ENCODE measurements around the gene ZNF70. TPM values are rescaled to one million over a fixed set of nuclear protein-coding genes. Genes with fewer than 3 reads are reported as not detected.

Gene ZNF70
- total and polyA plus RNA-seq, 10 of the 15 experiments (the other 5 are each of a cell fraction or from before 2014, with no cell fraction given): 0.15 to 2.3 (median 0.85) TPM

- intact Hi-C loops (cut with micrococcal nuclease; ENCODE audit: unreplicated experiment): no loop called here
Measured at GRCh38 chr22:23720855-23721254, 30.1 kb downstream of the ZNF70 start.

DNA sequence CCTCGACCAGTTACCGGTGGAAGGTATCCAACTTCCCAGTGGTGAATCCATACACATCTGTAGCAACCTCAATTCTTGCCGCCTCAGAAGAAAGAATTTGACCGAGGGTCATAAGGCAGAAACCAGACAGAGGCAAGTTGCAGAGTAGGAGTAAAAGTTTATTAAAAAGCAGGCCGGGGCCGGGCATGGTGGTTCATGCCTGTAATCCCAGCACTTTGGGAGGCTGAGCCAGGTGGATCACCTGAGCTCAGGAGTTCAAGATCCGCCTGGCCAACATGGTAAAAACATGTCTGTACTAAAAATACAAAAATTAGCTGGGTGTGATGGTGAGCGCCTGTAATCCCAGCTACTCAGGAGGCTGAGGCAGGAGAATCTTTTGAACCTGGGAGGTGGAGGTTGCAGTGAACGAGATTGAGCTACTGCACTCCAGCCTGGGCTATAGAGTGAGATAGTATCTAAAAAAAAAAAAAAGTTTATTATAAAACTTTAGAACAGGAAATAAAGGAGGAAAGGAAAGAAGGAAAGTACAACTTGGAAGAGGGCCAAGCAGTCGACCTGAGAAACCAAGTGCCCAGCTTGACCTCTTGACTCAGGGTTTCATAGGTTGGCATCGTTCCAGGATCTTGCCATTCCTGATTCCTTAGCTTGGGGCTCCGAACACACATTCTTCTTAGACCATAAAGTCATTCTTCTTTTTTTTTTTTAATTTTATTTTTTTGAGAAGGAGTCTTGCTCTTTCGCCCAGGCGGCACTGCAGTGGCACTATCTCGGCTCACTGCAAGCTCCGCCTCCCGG is 32.3 kb downstream of the ZNF70 start:
- Histone ChIP-seq H3K27me3 (replicated peaks in 1 of 2; ENCODE audit: control insufficient read depth in 2 of 2, insufficient read depth in 2 of 2, low read length in 1 of 2) (no peaks in the 10 kb centered on the region), H3K79me2 (ENCODE audit: control insufficient read depth, insufficient read depth, low read length) (peaks cover 12% of the 10 kb centered on the region), H4K20me1 (ENCODE audit: control insufficient read depth, insufficient read depth) (no peaks in the 10 kb centered on the region), H2AFZ (ENCODE audit: control insufficient read depth, low read depth, low read length) (no peak overlapping the region), H3K27ac (ENCODE audit: control insufficient read depth, insufficient read depth) (no peak overlapping the region), H3K4me1 (ENCODE audit: control insufficient read depth, insufficient read depth, low read length) (peaks cover 14% of the 10 kb centered on the region), H3K9ac (ENCODE audit: control insufficient read depth, insufficient read depth, low read length) (no peak overlapping the region), H3K36me3 (ENCODE audit: control insufficient read depth in 2 of 2, insufficient read depth in 2 of 2, low read length in 1 of 2) (peaks cover 7 to 11% of the 10 kb centered on the region in 2 experiments; a peak in 3 of 4 replicates), H3K4me3 (no peak overlapping the region), H3K4me2 (ENCODE audit: control insufficient read depth, insufficient read depth) (no peak overlapping the region), H3K9me3 (replicated peaks; ENCODE audit: control insufficient read depth, insufficient read depth, low read length) (no peaks in the 10 kb centered on the region)
- DNase-seq (ENCODE audit: low read depth, low spot score): no peak
- BruUV-seq (replicated peaks): no TSS peak
- ChIA-PET CTCF (interaction anchor here (0.6 to 1.2 kb wide), 3 partner anchors 8 to 237 kb away, joined by 3 to 5 read pairs (median 3); partner anchors contain the start of gene ZNF70), SMC1A (ENCODE audit: uncharacterized antibody, unreplicated experiment) (interaction anchor here (0.7 kb wide), 1 partner anchor 132 kb away, joined by 4 read pairs; no protein-coding TSS in a partner anchor), POLR2A (interaction anchor here (0.7 to 1.7 kb wide), 4 partner anchors 8 to 139 kb away, joined by 3 to 5 read pairs (median 4); partner anchors contain the start of gene SLC2A11), RAD21 (ENCODE audit: unreplicated experiment) (no interaction called here)
- no peak for ATAC-seq
- WGBS (ENCODE audit: insufficient coverage, insufficient replicate concordance, low lambda C conversion rate, missing lambda C conversion rate): 86% methylated on average over 17 of the region's 17 CpGs
- FAIRE-seq: no peak
- intact Hi-C loops (cut with micrococcal nuclease; ENCODE audit: unreplicated experiment) (loop anchor here (1.0 kb wide), 1 partner anchor 8 kb away; no protein-coding TSS in a partner anchor), in situ Hi-C loops (cut with MboI) (no loop called here)
- TF ChIP-seq TAF1 (IDR thresholded peaks at IDR 0.05; ENCODE audit: borderline replicate concordance, low read depth, low read length): no peak
- no peak for TF ChIP-seq ZNF217 (IDR thresholded peaks at IDR 0.05)
- TF ChIP-seq ZNF24 (IDR thresholded peaks at IDR 0.05): no peak
- no peak for TF ChIP-seq HDAC2 (IDR thresholded peaks at IDR 0.05)
- no peak for TF ChIP-seq SMC3 (IDR thresholded peaks at IDR 0.05; ENCODE audit: borderline replicate concordance, low read length)
- no peak for TF ChIP-seq WRNIP1 (IDR thresholded peaks at IDR 0.05; ENCODE audit: borderline replicate concordance, low read depth, low read length)
- no peak for TF ChIP-seq BHLHE40 (IDR thresholded peaks at IDR 0.05; ENCODE audit: borderline replicate concordance in 1 of 2, low read depth in 2 of 2, low read length in 1 of 2)
- TF ChIP-seq, protein P1, sequence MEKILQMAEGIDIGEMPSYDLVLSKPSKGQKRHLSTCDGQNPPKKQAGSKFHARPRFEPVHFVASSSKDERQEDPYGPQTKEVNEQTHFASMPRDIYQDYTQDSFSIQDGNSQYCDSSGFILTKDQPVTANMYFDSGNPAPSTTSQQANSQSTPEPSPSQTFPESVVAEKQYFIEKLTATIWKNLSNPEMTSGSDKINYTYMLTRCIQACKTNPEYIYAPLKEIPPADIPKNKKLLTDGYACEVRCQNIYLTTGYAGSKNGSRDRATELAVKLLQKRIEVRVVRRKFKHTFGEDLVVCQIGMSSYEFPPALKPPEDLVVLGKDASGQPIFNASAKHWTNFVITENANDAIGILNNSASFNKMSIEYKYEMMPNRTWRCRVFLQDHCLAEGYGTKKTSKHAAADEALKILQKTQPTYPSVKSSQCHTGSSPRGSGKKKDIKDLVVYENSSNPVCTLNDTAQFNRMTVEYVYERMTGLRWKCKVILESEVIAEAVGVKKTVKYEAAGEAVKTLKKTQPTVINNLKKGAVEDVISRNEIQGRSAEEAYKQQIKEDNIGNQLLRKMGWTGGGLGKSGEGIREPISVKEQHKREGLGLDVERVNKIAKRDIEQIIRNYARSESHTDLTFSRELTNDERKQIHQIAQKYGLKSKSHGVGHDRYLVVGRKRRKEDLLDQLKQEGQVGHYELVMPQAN (conservative IDR thresholded peaks at IDR 0.05): no peak
- no peak for TF ChIP-seq NRF1 (conservative IDR thresholded peaks at IDR 0.05; ENCODE audit: low read depth, low read length)
- no peak for TF ChIP-seq PML (IDR thresholded peaks at IDR 0.05; ENCODE audit: low read length)
- TF ChIP-seq MYB (IDR thresholded peaks at IDR 0.05; ENCODE audit: borderline replicate concordance, low read depth, low read length): no peak
- no peak for TF ChIP-seq KAT2A (conservative IDR thresholded peaks at IDR 0.05; ENCODE audit: control insufficient read depth, low read depth, low read length)
- no peak for TF ChIP-seq CEBPB (IDR thresholded peaks at IDR 0.05; ENCODE audit: borderline replicate concordance in 1 of 2, low read depth in 2 of 2, low read length in 2 of 2)

More at GRCh38 chr22:23720855-23721254, 30.1 kb downstream of the ZNF70 start:
- ATAC-seq: no peak
- no peak overlapping the region for H3K9ac ChIP-seq (ENCODE audit: control insufficient read depth, insufficient read depth, low read length)
- H2AFZ ChIP-seq (ENCODE audit: control insufficient read depth, low read depth, low read length): no peak overlapping the region
- H3K36me3 ChIP-seq (ENCODE audit: control insufficient read depth in 2 of 2, insufficient read depth in 2 of 2, low read length in 1 of 2): no peaks in the 10 kb centered on the region
- H3K79me2 ChIP-seq (ENCODE audit: control insufficient read depth, insufficient read depth, low read length): peaks cover 12% of the 10 kb centered on the region
- H3K27me3 ChIP-seq (replicated peaks in 1 of 2; ENCODE audit: control insufficient read depth in 2 of 2, insufficient read depth in 2 of 2, low read length in 1 of 2): no peaks in the 10 kb centered on the region
- BruUV-seq (replicated peaks): no TSS peak
- H3K9me3 ChIP-seq (replicated peaks; ENCODE audit: control insufficient read depth, insufficient read depth, low read length): no peaks in the 10 kb centered on the region
- no peak for DNase-seq (ENCODE audit: low read depth, low spot score)
- ChIA-PET CTCF (no interaction called here), RAD21 (ENCODE audit: unreplicated experiment) (no interaction called here), SMC1A (ENCODE audit: uncharacterized antibody, unreplicated experiment) (interaction anchor here (1.2 kb wide), 1 partner anchor 15 kb away, joined by 3 read pairs; no protein-coding TSS in a partner anchor), POLR2A (interaction anchor here (0.6 kb wide), 1 partner anchor 144 kb away, joined by 3 read pairs; no protein-coding TSS in a partner anchor)
- H3K4me3 ChIP-seq: no peak overlapping the region
- no peak overlapping the region for H3K27ac ChIP-seq (ENCODE audit: control insufficient read depth, insufficient read depth)
- no peak for FAIRE-seq
- no peaks in the 10 kb centered on the region for H4K20me1 ChIP-seq (ENCODE audit: control insufficient read depth, insufficient read depth)
- peaks cover 7% of the 10 kb centered on the region for H3K4me1 ChIP-seq (ENCODE audit: control insufficient read depth, insufficient read depth, low read length)
- WGBS (ENCODE audit: insufficient coverage, insufficient replicate concordance, low lambda C conversion rate, missing lambda C conversion rate): 72% methylated on average over 6 of the region's 6 CpGs
- no peak for TF ChIP-seq ZNF217 (IDR thresholded peaks at IDR 0.05)
- no peak for TF ChIP-seq CREB1 (IDR thresholded peaks at IDR 0.05; ENCODE audit: low read depth)
- TF ChIP-seq JUNB (IDR thresholded peaks at IDR 0.05): no peak
- no peak overlapping the region for H3K4me2 ChIP-seq (ENCODE audit: control insufficient read depth, insufficient read depth)
- in situ Hi-C loops (cut with MboI): no loop called here
